ENCODE measurements around the gene RBM17. TPM values are rescaled to one million over a fixed set of nuclear protein-coding genes. Genes with fewer than 3 reads are reported as not detected.

RBM17 gene
- total and polyA plus RNA-seq, 10 of the 15 experiments (the other 5 are each of a cell fraction or from before 2014, with no cell fraction given), result 28.4 to 181 (median 83.9) TPM

DNA sequence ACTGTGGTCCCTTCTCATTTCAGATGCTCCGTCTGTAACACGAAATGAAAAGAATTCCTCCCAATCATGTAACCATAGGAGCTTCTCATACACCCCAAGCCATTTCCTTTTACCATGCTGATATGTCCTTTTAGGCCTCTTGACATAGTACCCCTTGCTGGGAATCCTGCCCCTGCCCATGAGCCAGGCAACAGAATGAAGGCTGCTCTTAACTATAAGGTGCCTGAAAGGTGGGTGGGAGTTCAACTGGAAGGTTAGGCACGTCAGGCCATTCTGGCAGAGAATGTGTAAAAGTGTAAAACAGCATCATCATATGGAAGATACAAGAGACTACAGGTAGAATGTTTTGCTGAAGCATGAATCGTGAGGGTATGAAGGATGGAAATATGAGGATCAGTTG lies 49.1 kb upstream of the RBM17 start (continued):
- no peak for TF ChIP-seq RELB (IDR thresholded peaks at IDR 0.05; ENCODE audit: low read depth)
- TF ChIP-seq KLF5 (IDR thresholded peaks at IDR 0.05; ENCODE audit: partially characterized antibody), result no peak
- no peak for TF ChIP-seq NFXL1 (IDR thresholded peaks at IDR 0.05; ENCODE audit: borderline replicate concordance)
- TF ChIP-seq SMARCA5 (IDR thresholded peaks at IDR 0.05), result no peak
- TF ChIP-seq NFYA (IDR thresholded peaks at IDR 0.05; ENCODE audit: borderline replicate concordance, low read depth, low read length), result no peak
- TF ChIP-seq KDM1A (IDR thresholded peaks at IDR 0.05; ENCODE audit: borderline replicate concordance), result no peak
- TF ChIP-seq SIX5 (IDR thresholded peaks at IDR 0.05; ENCODE audit: low read depth, low read length, severe bottlenecking), result no peak
- TF ChIP-seq, protein P1, sequence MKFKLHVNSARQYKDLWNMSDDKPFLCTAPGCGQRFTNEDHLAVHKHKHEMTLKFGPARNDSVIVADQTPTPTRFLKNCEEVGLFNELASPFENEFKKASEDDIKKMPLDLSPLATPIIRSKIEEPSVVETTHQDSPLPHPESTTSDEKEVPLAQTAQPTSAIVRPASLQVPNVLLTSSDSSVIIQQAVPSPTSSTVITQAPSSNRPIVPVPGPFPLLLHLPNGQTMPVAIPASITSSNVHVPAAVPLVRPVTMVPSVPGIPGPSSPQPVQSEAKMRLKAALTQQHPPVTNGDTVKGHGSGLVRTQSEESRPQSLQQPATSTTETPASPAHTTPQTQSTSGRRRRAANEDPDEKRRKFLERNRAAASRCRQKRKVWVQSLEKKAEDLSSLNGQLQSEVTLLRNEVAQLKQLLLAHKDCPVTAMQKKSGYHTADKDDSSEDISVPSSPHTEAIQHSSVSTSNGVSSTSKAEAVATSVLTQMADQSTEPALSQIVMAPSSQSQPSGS (IDR thresholded peaks at IDR 0.05; ENCODE audit: low read length), result no peak
- no peak for TF ChIP-seq HCFC1 (IDR thresholded peaks at IDR 0.05; ENCODE audit: low read length)
- no peak for TF ChIP-seq SREBF2 (IDR thresholded peaks at IDR 0.05; ENCODE audit: low read length)
- TF ChIP-seq NBN (IDR thresholded peaks at IDR 0.05), result no peak
- TF ChIP-seq HDAC2 (IDR thresholded peaks at IDR 0.05), result no peak

DNA sequence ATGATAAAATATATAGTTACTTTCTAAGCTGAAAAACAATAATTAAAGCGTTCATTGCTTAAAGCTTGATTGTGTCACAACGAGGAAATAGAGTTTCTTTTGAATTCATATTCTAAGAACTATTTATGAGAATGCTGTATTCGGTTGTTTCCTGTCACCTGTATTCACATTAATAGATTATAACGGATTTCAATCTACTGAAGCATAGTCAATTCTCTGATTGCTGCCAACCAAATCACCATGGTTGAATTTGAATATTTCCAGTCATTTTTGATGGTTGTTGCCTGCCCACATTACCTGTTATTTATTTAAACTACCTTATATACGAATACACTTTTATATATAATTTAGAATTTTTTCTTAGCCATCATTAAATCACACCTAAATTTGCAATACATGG lies 48.6 kb upstream of the RBM17 start:
- POLR2A ChIA-PET, result no interaction called here
- no TSS peak for BruUV-seq (replicated peaks)
- RAD21 ChIA-PET (ENCODE audit: unreplicated experiment), result no interaction called here
- WGBS (ENCODE audit: insufficient coverage, insufficient replicate concordance, low lambda C conversion rate, missing lambda C conversion rate), result 46% methylated on average over 5 of the region's 5 CpGs
- ATAC-seq, result no peak
- CTCF ChIA-PET, result interaction anchor here (0.9 kb wide), 1 partner anchor 9 kb away, joined by 3 read pairs; no protein-coding TSS in a partner anchor
- in situ Hi-C loops (cut with MboI), result no loop called here
- no peak for FAIRE-seq
- Histone ChIP-seq H3K36me3 (ENCODE audit: control insufficient read depth in 2 of 2, insufficient read depth in 2 of 2, low read length in 1 of 2) (no peaks in the 10 kb centered on the region), H3K4me1 (ENCODE audit: control insufficient read depth, insufficient read depth, low read length) (peaks cover 25% of the 10 kb centered on the region), H3K9ac (ENCODE audit: control insufficient read depth, insufficient read depth, low read length) (no peak overlapping the region), H3K79me2 (ENCODE audit: control insufficient read depth, insufficient read depth, low read length) (no peaks in the 10 kb centered on the region), H3K27ac (ENCODE audit: control insufficient read depth, insufficient read depth) (no peak overlapping the region), H3K4me2 (ENCODE audit: control insufficient read depth, insufficient read depth) (no peak overlapping the region), H3K9me3 (replicated peaks; ENCODE audit: control insufficient read depth, insufficient read depth, low read length) (no peaks in the 10 kb centered on the region; the same call in 2 of the 3 replicates), H3K27me3 (replicated peaks in 1 of 2; ENCODE audit: control insufficient read depth in 2 of 2, insufficient read depth in 2 of 2, low read length in 1 of 2) (no peaks in the 10 kb centered on the region), H4K20me1 (ENCODE audit: control insufficient read depth, insufficient read depth) (no peaks in the 10 kb centered on the region), H2AFZ (ENCODE audit: control insufficient read depth, low read depth, low read length) (no peak overlapping the region), H3K4me3 (no peak overlapping the region)
- no peak for TF ChIP-seq TCF7 (IDR thresholded peaks at IDR 0.05; ENCODE audit: borderline replicate concordance)
- TF ChIP-seq POLR2AphosphoS5 (IDR thresholded peaks at IDR 0.05; ENCODE audit: low read length), result no peak
- no peak for TF ChIP-seq IRF4 (IDR thresholded peaks at IDR 0.05; ENCODE audit: low read depth, low read length)
- no peak for TF ChIP-seq MLLT1 (IDR thresholded peaks at IDR 0.05)
- no peak for TF ChIP-seq SIX5 (IDR thresholded peaks at IDR 0.05; ENCODE audit: low read depth, low read length, severe bottlenecking)
- no peak for TF ChIP-seq RUNX3 (IDR thresholded peaks at IDR 0.05; ENCODE audit: low read length)
- no peak for TF ChIP-seq ZNF24 (IDR thresholded peaks at IDR 0.05)
- TF ChIP-seq RELA (IDR thresholded peaks at IDR 0.05; ENCODE audit: borderline replicate concordance, partially characterized antibody), result no peak
- TF ChIP-seq TBL1XR1 (IDR thresholded peaks at IDR 0.05; ENCODE audit: low read depth, low read length), result no peak
- no peak for TF ChIP-seq HDAC6 (IDR thresholded peaks at IDR 0.05; ENCODE audit: unreplicated experiment)
- no peak for DNase-seq (ENCODE audit: low read depth, low spot score)
- intact Hi-C loops (cut with micrococcal nuclease; ENCODE audit: unreplicated experiment), result no loop called here
- SMC1A ChIA-PET (ENCODE audit: uncharacterized antibody, unreplicated experiment), result no interaction called here
